Calu3 (cell line): ENCODE results near the gene VSX1. TPM values are rescaled to one million over a fixed set of nuclear protein-coding genes. Genes with fewer than 3 reads are reported as not detected.

Source experiments
- BruUV-seq: library from RNA; stranded (reverse); fragments of 400-500 nt; replicated peaks from 2 replicates; lab custom pipeline; 2021; lab: Mats Ljungman, UMichigan
- CTCF ChIA-PET: fragments of 300-600 bp; sonication (Branson Sonifier 250); formaldehyde crosslinking; loops from one replicate; lab custom pipeline; 2022; ENCODE audit warnings: antibody characterized with exemption; lab: Charles Lee
- DNase-seq: peaks from one replicate; pipeline ENCODE4 v3.0.0; 2022
- H3K27ac Mint-ChIP-seq: one replicate; pipeline ENCODE4 v1.8.0; 2022; ENCODE audit warnings: mixed read lengths; ENCODE audit not compliant: unreplicated experiment
- H3K27me3 Mint-ChIP-seq: one replicate; pipeline ENCODE4 v1.8.0; 2022; ENCODE audit warnings: mixed read lengths; ENCODE audit not compliant: unreplicated experiment
- H3K36me3 Mint-ChIP-seq: one replicate; pipeline ENCODE4 v1.8.0; 2022; ENCODE audit warnings: mild to moderate bottlenecking, moderate library complexity, mixed read lengths; ENCODE audit not compliant: insufficient read depth, unreplicated experiment
- H3K4me1 Mint-ChIP-seq: one replicate; pipeline ENCODE4 v1.8.0; 2022; ENCODE audit warnings: mild to moderate bottlenecking, low read depth, mixed read lengths; ENCODE audit not compliant: unreplicated experiment
- H3K4me3 Mint-ChIP-seq: one replicate; pipeline ENCODE4 v1.8.0; 2022; ENCODE audit warnings: mild to moderate bottlenecking, low read depth, moderate library complexity, mixed read lengths; ENCODE audit not compliant: unreplicated experiment
- H3K9me3 Mint-ChIP-seq: one replicate; pipeline ENCODE4 v1.8.0; 2022; ENCODE audit warnings: low read depth, mixed read lengths; ENCODE audit not compliant: unreplicated experiment
- intact Hi-C: fragments of 100-400 bp; cut with micrococcal nuclease; formaldehyde crosslinking; loops from one replicate; pipeline ENCODE4 v1.10.0; 2022; ENCODE audit not compliant: unreplicated experiment
- total RNA-seq: library from RNA; stranded (reverse); gene quantifications from 2 replicates; pipeline ENCODE4 v1.2.3, GENCODE V29; 2022
- TF ChIP-seq, protein P1 (sequence below): fragments of 200-600 bp; IDR thresholded peaks from one replicate; pipeline ENCODE4 v1.8.0; 2022; ENCODE audit warnings: antibody characterized with exemption; ENCODE audit not compliant: unreplicated experiment

Gene VSX1
- total RNA-seq, 1 experiment from 2014 or later, result not detected

DNA sequence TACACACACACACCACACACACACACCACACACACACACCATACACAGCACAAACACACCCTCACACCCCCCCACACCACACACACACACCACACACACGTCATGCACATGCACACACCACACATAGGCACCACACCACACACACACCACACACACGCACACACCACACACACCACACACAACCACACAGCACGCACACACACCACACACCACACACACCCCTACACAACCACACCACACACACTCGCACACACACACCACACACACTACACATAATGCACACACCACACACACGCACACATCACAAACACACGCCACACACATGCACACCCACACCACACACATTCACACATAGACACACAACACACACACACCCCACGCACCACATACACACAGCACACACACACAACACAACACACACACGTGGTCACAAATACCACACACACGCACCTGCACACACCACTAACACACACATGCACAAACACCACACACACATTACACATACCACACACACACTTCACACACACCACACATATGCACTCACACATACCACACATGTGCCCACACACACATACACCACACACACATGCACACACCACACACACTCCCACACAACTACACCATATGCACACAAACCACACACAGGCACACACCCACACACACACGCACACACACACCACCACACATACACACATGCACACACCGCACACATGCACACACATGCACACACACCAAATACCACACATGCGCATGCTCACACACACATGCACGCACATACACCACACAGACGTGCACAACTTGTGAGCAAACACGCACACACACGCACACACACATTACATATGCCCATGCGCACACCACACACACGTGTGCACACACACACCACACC lies 14.6 kb downstream of the VSX1 start:
- Mint-ChIP-seq H3K4me1 (peaks cover 9% of the 10 kb centered on the region), H3K36me3 (no peaks in the 10 kb centered on the region), H3K27me3 (peaks cover 20% of the 10 kb centered on the region), H3K9me3 (no peaks in the 10 kb centered on the region), H3K4me3 (no peak overlapping the region), H3K27ac (no peak overlapping the region)
- CTCF ChIA-PET, result no interaction called here
- DNase-seq, result no peak
- intact Hi-C loops, result no loop called here
- TF ChIP-seq, protein P1, sequence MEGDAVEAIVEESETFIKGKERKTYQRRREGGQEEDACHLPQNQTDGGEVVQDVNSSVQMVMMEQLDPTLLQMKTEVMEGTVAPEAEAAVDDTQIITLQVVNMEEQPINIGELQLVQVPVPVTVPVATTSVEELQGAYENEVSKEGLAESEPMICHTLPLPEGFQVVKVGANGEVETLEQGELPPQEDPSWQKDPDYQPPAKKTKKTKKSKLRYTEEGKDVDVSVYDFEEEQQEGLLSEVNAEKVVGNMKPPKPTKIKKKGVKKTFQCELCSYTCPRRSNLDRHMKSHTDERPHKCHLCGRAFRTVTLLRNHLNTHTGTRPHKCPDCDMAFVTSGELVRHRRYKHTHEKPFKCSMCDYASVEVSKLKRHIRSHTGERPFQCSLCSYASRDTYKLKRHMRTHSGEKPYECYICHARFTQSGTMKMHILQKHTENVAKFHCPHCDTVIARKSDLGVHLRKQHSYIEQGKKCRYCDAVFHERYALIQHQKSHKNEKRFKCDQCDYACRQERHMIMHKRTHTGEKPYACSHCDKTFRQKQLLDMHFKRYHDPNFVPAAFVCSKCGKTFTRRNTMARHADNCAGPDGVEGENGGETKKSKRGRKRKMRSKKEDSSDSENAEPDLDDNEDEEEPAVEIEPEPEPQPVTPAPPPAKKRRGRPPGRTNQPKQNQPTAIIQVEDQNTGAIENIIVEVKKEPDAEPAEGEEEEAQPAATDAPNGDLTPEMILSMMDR, result no peak
- BruUV-seq, result no TSS peak

GRCh38 chr20:25066386-25066785 lies 15.6 kb downstream of the VSX1 start:
- Mint-ChIP-seq H3K4me3 (no peak overlapping the region), H3K9me3 (no peaks in the 10 kb centered on the region), H3K27me3 (peaks cover 24% of the 10 kb centered on the region), H3K4me1 (peaks cover 4% of the 10 kb centered on the region), H3K36me3 (peaks cover 1% of the 10 kb centered on the region), H3K27ac (no peak overlapping the region)
- BruUV-seq, result no TSS peak
- intact Hi-C loops, result no loop called here
- TF ChIP-seq, protein P1, result no peak
- CTCF ChIA-PET, result interaction anchor here (1.3 kb wide), 1 partner anchor 70 kb away, joined by 6 read pairs; no protein-coding TSS in a partner anchor
- DNase-seq, result no peak

DNA sequence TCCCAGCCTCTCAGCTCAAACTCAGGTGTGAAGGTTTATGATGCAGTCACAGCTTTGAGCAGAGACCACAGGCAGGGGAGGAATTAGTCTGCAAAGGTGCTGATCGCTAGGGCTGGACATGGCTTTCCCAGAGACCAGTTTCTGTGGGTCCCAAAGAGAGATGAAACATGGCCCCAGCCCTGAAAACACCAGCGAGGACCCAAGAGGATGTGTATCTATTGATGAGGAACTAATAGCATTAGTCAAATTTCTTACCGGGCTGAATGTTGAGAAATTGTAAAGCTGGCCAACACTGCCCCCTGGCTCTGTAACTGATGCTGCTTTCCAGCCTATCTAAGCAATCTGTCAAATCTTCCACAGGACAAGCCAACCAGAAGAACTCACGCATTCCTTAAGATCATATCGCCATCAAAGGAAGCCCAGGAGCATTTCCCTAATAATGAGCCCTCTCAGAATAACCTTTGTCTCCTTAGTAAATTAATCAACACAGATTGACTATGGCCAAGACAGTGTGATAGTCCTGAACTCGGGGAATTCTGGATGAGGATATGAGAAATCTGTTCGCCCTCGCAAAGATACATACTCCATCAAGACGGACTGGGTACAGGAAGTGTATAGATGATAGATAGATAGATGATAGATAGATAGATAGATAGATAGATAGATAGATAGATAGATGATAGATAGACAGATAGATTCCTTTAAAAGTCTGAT lies 16.2 kb downstream of the VSX1 start:
- BruUV-seq, result no TSS peak
- CTCF ChIA-PET, result interaction anchor here (1.3 kb wide), 1 partner anchor 70 kb away, joined by 6 read pairs; no protein-coding TSS in a partner anchor
- H3K27me3 Mint-ChIP-seq, result peaks cover 24% of the 10 kb centered on the region

GRCh38 chr20:25065072-25065624 lies 16.8 kb downstream of the VSX1 start:
- Mint-ChIP-seq H3K27ac (no peak overlapping the region), H3K9me3 (no peaks in the 10 kb centered on the region), H3K36me3 (peaks cover 5% of the 10 kb centered on the region), H3K27me3 (peaks cover 29% of the 10 kb centered on the region), H3K4me1 (peaks cover 16% of the 10 kb centered on the region), H3K4me3 (no peak overlapping the region)
- no peak for DNase-seq
- TF ChIP-seq, protein P1, result no peak
- BruUV-seq, result no TSS peak
- CTCF ChIA-PET, result interaction anchor here (1.3 kb wide), 1 partner anchor 69 kb away, joined by 6 read pairs; no protein-coding TSS in a partner anchor
- intact Hi-C loops, result loop anchor here (1.0 kb wide), 1 partner anchor 72 kb away; no protein-coding TSS in a partner anchor

More for the DNA sequence above, 16.2 kb downstream of the VSX1 start:
- no peaks in the 10 kb centered on the region for H3K9me3 Mint-ChIP-seq
- TF ChIP-seq, protein P1, result no peak
- H3K4me3 Mint-ChIP-seq, result no peak overlapping the region
- DNase-seq, result peak; percentile 29
- intact Hi-C loops, result loop anchor here (1.0 kb wide), 1 partner anchor 72 kb away; no protein-coding TSS in a partner anchor
- no peak overlapping the region for H3K27ac Mint-ChIP-seq
- H3K36me3 Mint-ChIP-seq, result peaks cover 5% of the 10 kb centered on the region
- H3K4me1 Mint-ChIP-seq, result peaks cover 10% of the 10 kb centered on the region
